Hepatocyte (in vitro differentiated cells): ENCODE data around the gene ALDH2. TPM values are rescaled to one million over a fixed set of nuclear protein-coding genes. Genes with fewer than 3 reads are reported as not detected.

Source experiments
- DNase-seq: peaks from one replicate; pipeline ENCODE4 v3.0.0-alpha.2; 2016; ENCODE audit warnings: low spot score
- H2AFZ ChIP-seq: fragments of 200-600 bp; sonication (generic); 2 replicates; pipeline ENCODE4 v1.6.0; 2016; ENCODE audit warnings: antibody characterized with exemption, mild to moderate bottlenecking
- H3K27ac ChIP-seq: fragments of 200-600 bp; sonication (generic); 2 replicates; pipeline ENCODE4 v1.5.1; 2016; ENCODE audit warnings: mild to moderate bottlenecking
- H3K27me3 ChIP-seq: fragments of 200-600 bp; sonication (generic); 2 replicates; pipeline ENCODE4 v1.6.1; 2016
- H3K36me3 ChIP-seq: fragments of 200-600 bp; sonication (generic); replicated peaks from 2 replicates; pipeline ENCODE4 v1.5.1; 2016; ENCODE audit warnings: low read depth; ENCODE audit not compliant: insufficient read depth
- H3K4me1 ChIP-seq: fragments of 200-600 bp; sonication (generic); 2 replicates; pipeline ENCODE4 v1.5.1; 2016; ENCODE audit warnings: mild to moderate bottlenecking, moderate library complexity; ENCODE audit not compliant: insufficient read depth
- H3K4me2 ChIP-seq: fragments of 200-600 bp; sonication (generic); 2 replicates; pipeline ENCODE4 v1.6.0; 2016
- H3K4me3 ChIP-seq: fragments of 200-600 bp; sonication (generic); 2 replicates; pipeline ENCODE4 v1.5.1; 2016; ENCODE audit warnings: mild to moderate bottlenecking
- H3K79me2 ChIP-seq: fragments of 200-600 bp; sonication (generic); 2 replicates; pipeline ENCODE4 v1.6.0; 2017; ENCODE audit warnings: mild to moderate bottlenecking
- H3K9me2 ChIP-seq: fragments of 200-600 bp; sonication (generic); replicated peaks from 2 replicates; pipeline ENCODE4 v1.6.0; 2017; ENCODE audit warnings: mild to moderate bottlenecking; ENCODE audit not compliant: insufficient read depth
- H3K9me3 ChIP-seq: fragments of 200-600 bp; sonication (generic); 2 replicates; pipeline ENCODE4 v1.5.1; 2016; ENCODE audit warnings: low read depth, mild to moderate bottlenecking
- H4K20me1 ChIP-seq: fragments of 200-600 bp; sonication (generic); 2 replicates; pipeline ENCODE4 v1.6.0; 2016; ENCODE audit warnings: mild to moderate bottlenecking; ENCODE audit not compliant: insufficient read depth, poor library complexity, severe bottlenecking
- EZH2 ChIP-seq: fragments of 200-600 bp; sonication (generic); IDR thresholded peaks from 2 replicates; pipeline ENCODE4 v1.6.1; 2016; ENCODE audit warnings: antibody characterized with exemption, mild to moderate bottlenecking, borderline replicate concordance
- EZH2phosphoT487 ChIP-seq: fragments of 200-600 bp; sonication (generic); IDR thresholded peaks from one replicate; pipeline ENCODE4 v1.6.1; 2018; ENCODE audit warnings: antibody characterized with exemption, mild to moderate bottlenecking, low read depth, moderate library complexity; ENCODE audit not compliant: unreplicated experiment, severe bottlenecking
- WGBS: methylation state at CpG from one replicate; pipeline ENCODE4 v1.1.6; 2016; ENCODE audit warnings: low lambda C conversion rate; ENCODE audit errors: missing lambda C conversion rate; 5-methylcytosine and 5-hydroxymethylcytosine counted together
- polyA plus RNA-seq: library from polyadenylated mRNA; unstranded; fragments of >200 nt; fragmentation: Nextera tagmentation; extraction: Ambion mirVana; gene quantifications from 2 replicates; pipeline ENCODE4 v1.2.1, GENCODE V29; 2016
- total RNA-seq: library from RNA; depleted of rRNA; stranded (reverse); fragments of >200 nt; gene quantifications from 2 replicates; pipeline ENCODE4 v1.2.3, GENCODE V29; 2014
- TF ChIP-seq, protein P1 (sequence below): fragments of 200-600 bp; sonication (generic); IDR thresholded peaks from 2 replicates; pipeline ENCODE4 v1.5.1; 2016; ENCODE audit warnings: antibody characterized with exemption, mild to moderate bottlenecking; ENCODE audit not compliant: poor library complexity

The ALDH2 gene
- total and polyA plus RNA-seq, 2 experiments from 2014 or later = 126 to 203 TPM

DNA sequence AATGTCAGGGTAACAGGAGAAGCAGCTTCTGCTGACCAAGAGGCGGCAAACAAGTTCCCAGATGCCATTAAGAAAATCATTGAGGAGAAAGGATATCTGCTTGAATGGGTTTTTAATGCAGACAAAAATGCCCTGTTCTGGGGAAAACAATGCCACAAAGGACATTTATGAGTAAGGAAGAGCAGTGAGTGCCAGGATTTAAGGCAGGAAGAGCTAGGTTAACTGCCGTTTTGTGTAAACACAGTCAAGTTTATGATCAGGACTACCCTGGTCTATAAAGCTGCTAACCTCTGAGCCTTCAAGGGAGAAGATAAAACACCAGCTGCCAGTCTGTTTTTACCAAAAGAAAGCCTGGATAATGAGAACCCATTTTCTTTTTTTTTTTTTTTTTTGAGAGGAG is 83.8 kb downstream of the ALDH2 start:
- WGBS = 65% methylated on average over 2 of the region's 2 CpGs
- Histone ChIP-seq H4K20me1 (peaks cover 8% of the 10 kb centered on the region), H3K9me2 (no peaks in the 10 kb centered on the region), H3K4me1 (no peaks in the 10 kb centered on the region), H3K27ac (no peak overlapping the region), H2AFZ (no peak overlapping the region), H3K9me3 (no peaks in the 10 kb centered on the region), H3K27me3 (no peaks in the 10 kb centered on the region), H3K4me3 (no peak overlapping the region), H3K4me2 (no peak overlapping the region), H3K36me3 (no peaks in the 10 kb centered on the region), H3K79me2 (peaks cover 96% of the 10 kb centered on the region)
- no peak for TF ChIP-seq EZH2
- TF ChIP-seq, protein P1, sequence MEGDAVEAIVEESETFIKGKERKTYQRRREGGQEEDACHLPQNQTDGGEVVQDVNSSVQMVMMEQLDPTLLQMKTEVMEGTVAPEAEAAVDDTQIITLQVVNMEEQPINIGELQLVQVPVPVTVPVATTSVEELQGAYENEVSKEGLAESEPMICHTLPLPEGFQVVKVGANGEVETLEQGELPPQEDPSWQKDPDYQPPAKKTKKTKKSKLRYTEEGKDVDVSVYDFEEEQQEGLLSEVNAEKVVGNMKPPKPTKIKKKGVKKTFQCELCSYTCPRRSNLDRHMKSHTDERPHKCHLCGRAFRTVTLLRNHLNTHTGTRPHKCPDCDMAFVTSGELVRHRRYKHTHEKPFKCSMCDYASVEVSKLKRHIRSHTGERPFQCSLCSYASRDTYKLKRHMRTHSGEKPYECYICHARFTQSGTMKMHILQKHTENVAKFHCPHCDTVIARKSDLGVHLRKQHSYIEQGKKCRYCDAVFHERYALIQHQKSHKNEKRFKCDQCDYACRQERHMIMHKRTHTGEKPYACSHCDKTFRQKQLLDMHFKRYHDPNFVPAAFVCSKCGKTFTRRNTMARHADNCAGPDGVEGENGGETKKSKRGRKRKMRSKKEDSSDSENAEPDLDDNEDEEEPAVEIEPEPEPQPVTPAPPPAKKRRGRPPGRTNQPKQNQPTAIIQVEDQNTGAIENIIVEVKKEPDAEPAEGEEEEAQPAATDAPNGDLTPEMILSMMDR = no peak
- TF ChIP-seq EZH2phosphoT487 = no peak
- no peak for DNase-seq

DNA sequence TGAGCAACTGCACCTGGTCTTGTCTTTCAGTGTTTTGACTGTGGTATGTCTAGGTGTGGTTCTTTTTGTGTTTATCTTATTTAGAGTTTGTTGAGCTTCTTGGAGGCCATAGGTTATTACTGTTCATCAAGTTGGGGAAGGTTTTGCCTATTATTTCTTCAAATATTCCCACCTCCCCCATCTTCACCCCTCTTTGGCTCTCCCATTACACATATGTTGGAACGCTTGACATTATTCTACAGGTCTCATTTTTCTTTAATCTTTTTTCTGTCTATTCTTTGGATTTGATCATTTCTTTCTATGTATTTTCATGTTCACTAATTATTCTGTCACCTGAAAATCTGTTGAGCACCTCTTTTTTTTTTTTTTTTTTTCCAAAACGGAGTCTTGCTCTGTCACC is 91.5 kb downstream of the ALDH2 start:
- H4K20me1 ChIP-seq = peaks cover 11% of the 10 kb centered on the region

DNA sequence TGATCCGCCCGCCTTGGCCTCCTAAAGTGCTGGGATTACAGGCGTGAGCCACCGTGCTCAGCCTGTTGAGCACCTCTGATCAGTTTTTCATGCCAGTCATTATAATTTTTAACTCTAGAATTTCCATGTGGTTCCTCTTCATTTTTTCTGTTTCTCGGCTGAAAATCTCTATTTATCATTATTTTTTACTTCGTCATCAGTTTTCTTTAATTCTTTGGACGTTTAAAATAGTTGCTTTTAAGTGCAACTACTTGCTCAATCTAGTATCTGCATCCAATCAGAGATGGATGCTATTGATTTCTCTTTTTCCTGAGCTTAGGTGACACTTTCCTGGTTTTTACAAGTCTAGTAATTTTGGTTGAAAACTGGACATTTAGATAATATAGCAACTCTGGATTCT is 92.0 kb downstream of the ALDH2 start:
- Histone ChIP-seq H3K9me2 (no peaks in the 10 kb centered on the region), H4K20me1 (peaks cover 11% of the 10 kb centered on the region), H3K27me3 (no peaks in the 10 kb centered on the region), H3K4me3 (no peak overlapping the region), H3K4me2 (no peak overlapping the region), H3K79me2 (peaks cover 100% of the 10 kb centered on the region), H2AFZ (no peak overlapping the region), H3K27ac (no peak overlapping the region), H3K36me3 (no peaks in the 10 kb centered on the region), H3K4me1 (no peaks in the 10 kb centered on the region), H3K9me3 (no peaks in the 10 kb centered on the region)
- DNase-seq = no peak
- TF ChIP-seq EZH2phosphoT487 (no peak), EZH2 (no peak)
- TF ChIP-seq, protein P1 = no peak
- WGBS = 95% methylated on average over 7 of the region's 7 CpGs

More for the DNA sequence above, 91.5 kb downstream of the ALDH2 start:
- Histone ChIP-seq H3K9me3 (no peaks in the 10 kb centered on the region), H3K4me2 (no peak overlapping the region), H3K4me3 (no peak overlapping the region), H2AFZ (no peak overlapping the region), H3K27ac (no peak overlapping the region), H3K27me3 (no peaks in the 10 kb centered on the region), H3K36me3 (no peaks in the 10 kb centered on the region), H3K4me1 (no peaks in the 10 kb centered on the region), H3K79me2 (peaks cover 100% of the 10 kb centered on the region), H3K9me2 (no peaks in the 10 kb centered on the region)
- WGBS = 96% methylated on average over 2 of the region's 2 CpGs
- TF ChIP-seq EZH2phosphoT487 (no peak), EZH2 (no peak)
- TF ChIP-seq, protein P1 = no peak
- no peak for DNase-seq

DNA sequence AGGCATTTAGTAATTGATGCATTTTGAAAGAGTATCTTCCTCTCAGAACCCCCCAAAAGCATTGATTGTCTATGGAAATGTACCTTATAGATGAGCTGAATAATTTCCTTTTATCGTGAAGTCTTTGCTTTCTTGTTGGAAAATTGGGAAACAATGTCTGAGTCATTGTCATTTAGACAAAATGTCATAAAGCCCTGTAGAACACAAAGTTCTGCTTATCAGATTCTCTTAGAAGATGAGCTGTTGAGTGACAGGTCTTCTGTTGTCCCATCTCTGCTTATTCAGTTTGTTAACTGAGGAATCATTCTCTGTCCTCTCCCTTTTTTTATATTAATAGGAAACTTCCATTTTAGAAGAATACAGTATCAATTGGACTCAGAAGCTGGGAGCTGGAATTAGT is 98.2 kb downstream of the ALDH2 start:
- Histone ChIP-seq H3K79me2 (peaks cover 55% of the 10 kb centered on the region), H3K4me2 (no peak overlapping the region), H3K9me2 (no peaks in the 10 kb centered on the region), H3K27ac (no peak overlapping the region), H3K36me3 (no peaks in the 10 kb centered on the region), H3K4me1 (no peaks in the 10 kb centered on the region), H2AFZ (no peak overlapping the region), H3K4me3 (no peak overlapping the region), H3K27me3 (no peaks in the 10 kb centered on the region), H3K9me3 (no peaks in the 10 kb centered on the region), H4K20me1 (peaks cover 14% of the 10 kb centered on the region)
- 92% methylated on average over 1 of the region's 1 CpG for WGBS
- TF ChIP-seq, protein P1 = no peak
- TF ChIP-seq EZH2phosphoT487 (no peak), EZH2 (no peak)
- DNase-seq = no peak
